ENCODE results near the gene POLR3B. TPM values are rescaled to one million over a fixed set of nuclear protein-coding genes. Genes with fewer than 3 reads are reported as not detected.
"Not testable (repeated sequence)": the region's sequence is repeated elsewhere in the genome, so short reads cannot be mapped to it uniquely, and the experiment has no call there.

The POLR3B gene
- total and polyA plus RNA-seq, 4 donors = 2.0 to 8.0 (median 4.0) TPM

GRCh38 chr12:106452309-106452708 is 94.8 kb downstream of the POLR3B start:
- intact Hi-C loops (cut with DNase I) = no loop called here
- Histone ChIP-seq H3K4me3 (ENCODE audit: low read length in 2 of 2) (no peak overlapping the region), H3K27ac (ENCODE audit: low read depth in 1 of 2, low read length in 2 of 2) (no peak overlapping the region), H3K27me3 (ENCODE audit: control insufficient read depth in 1 of 2, insufficient read depth in 2 of 2, low read length in 1 of 2) (no peaks in the 10 kb centered on the region), H3K4me1 (ENCODE audit: control insufficient read depth in 1 of 2, insufficient read depth in 2 of 2, low read length in 2 of 2) (peaks cover 0 to 3% of the 10 kb centered on the region in 2 donors), H3K9me3 (ENCODE audit: control insufficient read depth, low read length) (no peaks in the 10 kb centered on the region), H3K36me3 (ENCODE audit: control insufficient read depth in 1 of 2, insufficient read depth in 2 of 2, low read length in 1 of 2) (peaks cover 0 to 2% of the 10 kb centered on the region in 2 donors)
- no peak for ATAC-seq (ENCODE audit: low FRiP score)
- 98% methylated on average over 1 of the region's 1 CpG for WGBS, 2 donors
- DNase-seq = no peak

GRCh38 chr12:106455111-106455510 is 97.6 kb downstream of the POLR3B start:
- ATAC-seq (ENCODE audit: low FRiP score) (no peak), DNase-seq (no peak)
- no peak overlapping the region for H3K27ac ChIP-seq (ENCODE audit: low read depth in 1 of 2, low read length in 2 of 2)
- peaks cover 0 to 3% of the 10 kb centered on the region in 2 donors for H3K4me1 ChIP-seq (ENCODE audit: control insufficient read depth in 1 of 2, insufficient read depth in 2 of 2, low read length in 2 of 2)
- 54 to 66% methylated on average over 6 of the region's 6 CpGs for WGBS, 2 donors
- no peak overlapping the region for H3K4me3 ChIP-seq (ENCODE audit: low read length in 2 of 2)
- no peaks in the 10 kb centered on the region for H3K9me3 ChIP-seq (ENCODE audit: control insufficient read depth, low read length)
- peaks cover 0 to 4% of the 10 kb centered on the region in 2 donors for H3K36me3 ChIP-seq (ENCODE audit: control insufficient read depth in 1 of 2, insufficient read depth in 2 of 2, low read length in 1 of 2)
- H3K27me3 ChIP-seq (ENCODE audit: control insufficient read depth in 1 of 2, insufficient read depth in 2 of 2, low read length in 1 of 2) = no peaks in the 10 kb centered on the region
- intact Hi-C loops (cut with DNase I) = no loop called here

- no peak for ATAC-seq (ENCODE audit: low FRiP score)
- intact Hi-C loops (cut with DNase I) = no loop called here
Measured at GRCh38 chr12:106459124-106459523, 101.6 kb downstream of the POLR3B start.

GRCh38 chr12:106459534-106459933 is 102.0 kb downstream of the POLR3B start:
- peaks cover 0 to 8% of the 10 kb centered on the region in 2 donors for H3K36me3 ChIP-seq (ENCODE audit: control insufficient read depth in 1 of 2, insufficient read depth in 2 of 2, low read length in 1 of 2)
- intact Hi-C loops (cut with DNase I) = no loop called here
- no peak for ATAC-seq (ENCODE audit: low FRiP score)

More at GRCh38 chr12:106459124-106459523, 101.6 kb downstream of the POLR3B start:
- no peak overlapping the region for H3K4me3 ChIP-seq (ENCODE audit: low read length in 2 of 2)
- WGBS, 2 donors = 96 to 97% methylated on average over 6 of the region's 6 CpGs
- H3K27me3 ChIP-seq (ENCODE audit: control insufficient read depth in 1 of 2, insufficient read depth in 2 of 2, low read length in 1 of 2) = no peaks in the 10 kb centered on the region
- peaks cover 0 to 8% of the 10 kb centered on the region in 2 donors for H3K36me3 ChIP-seq (ENCODE audit: control insufficient read depth in 1 of 2, insufficient read depth in 2 of 2, low read length in 1 of 2)
- DNase-seq = no peak
- peaks cover 0 to 3% of the 10 kb centered on the region in 2 donors for H3K4me1 ChIP-seq (ENCODE audit: control insufficient read depth in 1 of 2, insufficient read depth in 2 of 2, low read length in 2 of 2)
- no peak overlapping the region for H3K27ac ChIP-seq (ENCODE audit: low read depth in 1 of 2, low read length in 2 of 2)
- H3K9me3 ChIP-seq (ENCODE audit: control insufficient read depth, low read length) = no peaks in the 10 kb centered on the region

GRCh38 chr12:106461730-106462129 is 104.2 kb downstream of the POLR3B start:
- H3K36me3 ChIP-seq (ENCODE audit: control insufficient read depth in 1 of 2, insufficient read depth in 2 of 2, low read length in 1 of 2) = peaks cover 0 to 8% of the 10 kb centered on the region in 2 donors
- WGBS, 2 donors = 89 to 91% methylated on average over 2 of the region's 2 CpGs
- intact Hi-C loops (cut with DNase I) = no loop called here
- H3K27me3 ChIP-seq (ENCODE audit: control insufficient read depth in 1 of 2, insufficient read depth in 2 of 2, low read length in 1 of 2) = no peaks in the 10 kb centered on the region
- ATAC-seq (ENCODE audit: low FRiP score) (no peak), DNase-seq (no peak)
- H3K4me3 ChIP-seq (ENCODE audit: low read length in 2 of 2) = no peak overlapping the region
- H3K9me3 ChIP-seq (ENCODE audit: control insufficient read depth, low read length) = no peaks in the 10 kb centered on the region
- no peak overlapping the region for H3K27ac ChIP-seq (ENCODE audit: low read depth in 1 of 2, low read length in 2 of 2)
- no peaks in the 10 kb centered on the region for H3K4me1 ChIP-seq (ENCODE audit: control insufficient read depth in 1 of 2, insufficient read depth in 2 of 2, low read length in 2 of 2)

More at GRCh38 chr12:106459534-106459933, 102.0 kb downstream of the POLR3B start:
- WGBS, 2 donors = 81 to 93% methylated on average over 1 of the region's 1 CpG
- Histone ChIP-seq H3K4me1 (ENCODE audit: control insufficient read depth in 1 of 2, insufficient read depth in 2 of 2, low read length in 2 of 2) (peaks cover 0 to 3% of the 10 kb centered on the region in 2 donors), H3K27me3 (ENCODE audit: control insufficient read depth in 1 of 2, insufficient read depth in 2 of 2, low read length in 1 of 2) (no peaks in the 10 kb centered on the region), H3K4me3 (ENCODE audit: low read length in 2 of 2) (no peak overlapping the region), H3K9me3 (ENCODE audit: control insufficient read depth, low read length) (no peaks in the 10 kb centered on the region), H3K27ac (ENCODE audit: low read depth in 1 of 2, low read length in 2 of 2) (no peak overlapping the region)
- no peak for DNase-seq

GRCh38 chr12:106465605-106466004 is 108.1 kb downstream of the POLR3B start:
- DNase-seq; intact Hi-C loops (cut with DNase I); H3K27me3 ChIP-seq (ENCODE audit: control insufficient read depth in 1 of 2, insufficient read depth in 2 of 2, low read length in 1 of 2); ATAC-seq (ENCODE audit: low FRiP score); H3K27ac ChIP-seq (ENCODE audit: low read depth in 1 of 2, low read length in 2 of 2); H3K4me3 ChIP-seq (ENCODE audit: low read length in 2 of 2); H3K9me3 ChIP-seq (ENCODE audit: control insufficient read depth, low read length); H3K4me1 ChIP-seq (ENCODE audit: control insufficient read depth in 1 of 2, insufficient read depth in 2 of 2, low read length in 2 of 2); H3K36me3 ChIP-seq (ENCODE audit: control insufficient read depth in 1 of 2, insufficient read depth in 2 of 2, low read length in 1 of 2): not testable (repeated sequence)
- 82 to 94% methylated on average over 4 of the region's 4 CpGs for WGBS, 2 donors

GRCh38 chr12:106475662-106476061 is 118.1 kb downstream of the POLR3B start:
- WGBS, 2 donors = 87% methylated on average over 3 of the region's 3 CpGs; no CpG with 5 or more reads in 1 of the 2 donors
- H3K36me3 ChIP-seq (ENCODE audit: control insufficient read depth in 1 of 2, insufficient read depth in 2 of 2, low read length in 1 of 2); H3K4me3 ChIP-seq (ENCODE audit: low read length in 2 of 2); H3K9me3 ChIP-seq (ENCODE audit: control insufficient read depth, low read length); ATAC-seq (ENCODE audit: low FRiP score); intact Hi-C loops (cut with DNase I); H3K27ac ChIP-seq (ENCODE audit: low read depth in 1 of 2, low read length in 2 of 2); H3K4me1 ChIP-seq (ENCODE audit: control insufficient read depth in 1 of 2, insufficient read depth in 2 of 2, low read length in 2 of 2); DNase-seq; H3K27me3 ChIP-seq (ENCODE audit: control insufficient read depth in 1 of 2, insufficient read depth in 2 of 2, low read length in 1 of 2): not testable (repeated sequence)

GRCh38 chr12:106477627-106478026 is 120.1 kb downstream of the POLR3B start:
- H3K27me3 ChIP-seq (ENCODE audit: control insufficient read depth in 1 of 2, insufficient read depth in 2 of 2, low read length in 1 of 2); intact Hi-C loops (cut with DNase I); ATAC-seq (ENCODE audit: low FRiP score); H3K9me3 ChIP-seq (ENCODE audit: control insufficient read depth, low read length); DNase-seq; H3K27ac ChIP-seq (ENCODE audit: low read depth in 1 of 2, low read length in 2 of 2); H3K4me3 ChIP-seq (ENCODE audit: low read length in 2 of 2); H3K36me3 ChIP-seq (ENCODE audit: control insufficient read depth in 1 of 2, insufficient read depth in 2 of 2, low read length in 1 of 2); H3K4me1 ChIP-seq (ENCODE audit: control insufficient read depth in 1 of 2, insufficient read depth in 2 of 2, low read length in 2 of 2): not testable (repeated sequence)
- 92 to 96% methylated on average over 15 to 18 of the region's 18 CpGs for WGBS, 2 donors

GRCh38 chr12:106480251-106480650 is 122.7 kb downstream of the POLR3B start:
- Histone ChIP-seq H3K36me3 (ENCODE audit: control insufficient read depth in 1 of 2, insufficient read depth in 2 of 2, low read length in 1 of 2) (peaks cover 0 to 2% of the 10 kb centered on the region in 2 donors), H3K4me3 (ENCODE audit: low read length in 2 of 2) (no peak overlapping the region), H3K9me3 (ENCODE audit: control insufficient read depth, low read length) (no peaks in the 10 kb centered on the region), H3K27ac (ENCODE audit: low read depth in 1 of 2, low read length in 2 of 2) (no peak overlapping the region), H3K4me1 (ENCODE audit: control insufficient read depth in 1 of 2, insufficient read depth in 2 of 2, low read length in 2 of 2) (no peaks in the 10 kb centered on the region), H3K27me3 (ENCODE audit: control insufficient read depth in 1 of 2, insufficient read depth in 2 of 2, low read length in 1 of 2) (no peaks in the 10 kb centered on the region)
- intact Hi-C loops (cut with DNase I) = no loop called here
- ATAC-seq (ENCODE audit: low FRiP score) (no peak), DNase-seq (no peak)
- WGBS, 2 donors = 100% methylated on average over 1 of the region's 1 CpG
